KMS-11 (cell line): Measurements from ENCODE around the gene TMIE.

Experiments used
- H2AFZ ChIP-seq: fragments of 200-600 bp; sonication (generic); 2 replicates; pipeline ENCODE4 v1.6.1; 2016; ENCODE audit warnings: antibody characterized with exemption, mixed run types, low read depth
- H3K27ac ChIP-seq: fragments of 200-600 bp; sonication (generic); 2 replicates; pipeline ENCODE4 v1.6.1; 2016; ENCODE audit warnings: mild to moderate bottlenecking, mixed run types
- H3K27me3 ChIP-seq: fragments of 200-600 bp; sonication (generic); 2 replicates; pipeline ENCODE4 v1.6.1; 2017; ENCODE audit warnings: mild to moderate bottlenecking, low read depth, mixed run types, moderate library complexity; ENCODE audit not compliant: insufficient read depth
- H3K36me3 ChIP-seq: fragments of 200-600 bp; sonication (generic); 2 replicates; pipeline ENCODE4 v1.6.1; 2017; ENCODE audit warnings: mild to moderate bottlenecking, mixed run types; ENCODE audit not compliant: insufficient read depth
- H3K4me1 ChIP-seq: fragments of 200-600 bp; sonication (generic); 2 replicates; pipeline ENCODE4 v1.6.1; 2016; ENCODE audit warnings: mild to moderate bottlenecking, low read depth, mixed run types; ENCODE audit not compliant: poor library complexity, severe bottlenecking
- H3K4me2 ChIP-seq: fragments of 200-600 bp; sonication (generic); 2 replicates; pipeline ENCODE4 v1.7.0; 2016; ENCODE audit warnings: mild to moderate bottlenecking, mixed run types
- H3K4me3 ChIP-seq: fragments of 200-600 bp; sonication (generic); IDR thresholded peaks from 2 replicates; pipeline ENCODE4 v1.6.1; 2017; ENCODE audit warnings: low read depth, low read length, mixed read lengths; ENCODE audit not compliant: insufficient read depth
- H3K79me2 ChIP-seq: fragments of 200-600 bp; sonication (generic); 2 replicates; pipeline ENCODE4 v1.6.1; 2016; ENCODE audit warnings: low read depth, mixed run types; ENCODE audit not compliant: insufficient read depth
- H3K9ac ChIP-seq: fragments of 200-600 bp; sonication (generic); 2 replicates; pipeline ENCODE4 v1.6.1; 2016; ENCODE audit warnings: mild to moderate bottlenecking, mixed run types
- H4K20me1 ChIP-seq: fragments of 200-600 bp; sonication (generic); 2 replicates; pipeline ENCODE4 v1.6.1; 2016; ENCODE audit warnings: mild to moderate bottlenecking, mixed run types; ENCODE audit not compliant: insufficient read depth
- CTCF ChIP-seq: fragments of 200-600 bp; sonication (generic); conservative IDR thresholded peaks from 2 replicates; pipeline ENCODE4 v1.6.1; 2017; ENCODE audit warnings: low read depth, mild to moderate bottlenecking, antibody characterized with exemption, low read length, moderate library complexity, mixed read lengths

TMIE gene

DNA sequence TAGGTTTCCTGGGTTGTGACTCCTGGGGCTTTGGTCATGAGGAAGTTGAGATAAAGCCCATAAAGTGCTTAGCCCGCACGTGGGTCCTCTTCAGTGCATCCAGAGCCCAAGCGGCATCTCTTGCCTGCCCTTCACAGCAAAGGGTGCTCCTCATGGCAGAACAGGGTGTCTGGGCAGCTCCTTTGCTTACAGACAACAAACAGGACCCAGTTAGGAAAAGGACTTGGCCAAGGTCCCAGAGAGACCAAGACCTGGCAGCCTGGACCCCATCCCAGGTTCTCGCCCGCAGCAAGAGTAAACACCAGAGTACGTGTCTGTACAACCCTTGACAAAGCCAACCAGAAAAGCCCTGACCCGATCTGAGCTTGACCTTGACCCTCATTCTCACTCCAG is 34.7 kb upstream of the TMIE start:
- no peaks in the 10 kb centered on the region for H4K20me1 ChIP-seq
- H3K27ac ChIP-seq = no peak overlapping the region
- no peaks in the 10 kb centered on the region for H3K79me2 ChIP-seq
- no peaks in the 10 kb centered on the region for H3K27me3 ChIP-seq
- no peak overlapping the region for H3K9ac ChIP-seq
- H3K4me2 ChIP-seq = no peak overlapping the region
- no peak overlapping the region for H3K4me3 ChIP-seq
- H3K4me1 ChIP-seq = no peaks in the 10 kb centered on the region
- no peak overlapping the region for H2AFZ ChIP-seq
- no peak for TF ChIP-seq CTCF
- H3K36me3 ChIP-seq = no peaks in the 10 kb centered on the region

DNA sequence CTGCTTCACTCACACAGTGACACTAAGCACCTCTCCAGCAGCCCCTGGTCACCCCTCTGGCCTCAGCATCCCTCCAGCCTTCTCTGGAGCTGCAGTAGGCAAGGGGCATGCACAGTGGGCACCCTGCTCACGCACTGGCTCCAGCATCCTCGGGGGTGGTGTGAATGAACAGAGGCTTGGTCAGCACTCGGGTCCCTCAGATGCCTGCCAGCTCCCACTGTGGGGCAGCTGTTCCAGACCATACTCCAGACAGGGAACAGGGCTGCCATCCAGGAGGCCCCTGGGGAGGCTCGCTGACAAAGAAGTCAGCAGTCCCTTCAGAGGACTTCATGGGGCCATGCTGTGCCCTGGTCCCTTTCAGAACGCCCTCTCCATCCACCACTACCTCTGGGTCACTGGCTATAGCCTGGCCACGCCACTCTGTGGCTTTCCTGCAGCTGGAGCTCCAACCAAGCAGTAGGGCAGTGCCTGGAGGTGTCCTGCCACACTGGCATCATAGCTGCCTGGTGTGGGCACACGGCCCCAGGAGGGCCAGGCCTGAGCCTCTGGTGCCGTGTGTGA is 34.1 kb upstream of the TMIE start:
- H3K36me3 ChIP-seq = no peaks in the 10 kb centered on the region
- H3K9ac ChIP-seq = no peak overlapping the region
- no peaks in the 10 kb centered on the region for H3K4me1 ChIP-seq
- TF ChIP-seq CTCF = no peak
- H4K20me1 ChIP-seq = no peaks in the 10 kb centered on the region
- H3K27me3 ChIP-seq = no peaks in the 10 kb centered on the region
- H2AFZ ChIP-seq = no peak overlapping the region
- no peaks in the 10 kb centered on the region for H3K79me2 ChIP-seq
- no peak overlapping the region for H3K4me2 ChIP-seq
- H3K27ac ChIP-seq = no peak overlapping the region
- H3K4me3 ChIP-seq = no peak overlapping the region

- H3K79me2 ChIP-seq = no peaks in the 10 kb centered on the region
- no peak overlapping the region for H3K9ac ChIP-seq
- H3K4me2 ChIP-seq = no peak overlapping the region
- no peaks in the 10 kb centered on the region for H3K4me1 ChIP-seq
- no peaks in the 10 kb centered on the region for H3K36me3 ChIP-seq
- H4K20me1 ChIP-seq = no peaks in the 10 kb centered on the region
- no peaks in the 10 kb centered on the region for H3K27me3 ChIP-seq
- H3K4me3 ChIP-seq = no peak overlapping the region
- TF ChIP-seq CTCF = no peak
- H2AFZ ChIP-seq = no peak overlapping the region
- no peak overlapping the region for H3K27ac ChIP-seq
These were observed 33.5 kb upstream of the TMIE start for GRCh38 chr3:46667657-46668056.

DNA sequence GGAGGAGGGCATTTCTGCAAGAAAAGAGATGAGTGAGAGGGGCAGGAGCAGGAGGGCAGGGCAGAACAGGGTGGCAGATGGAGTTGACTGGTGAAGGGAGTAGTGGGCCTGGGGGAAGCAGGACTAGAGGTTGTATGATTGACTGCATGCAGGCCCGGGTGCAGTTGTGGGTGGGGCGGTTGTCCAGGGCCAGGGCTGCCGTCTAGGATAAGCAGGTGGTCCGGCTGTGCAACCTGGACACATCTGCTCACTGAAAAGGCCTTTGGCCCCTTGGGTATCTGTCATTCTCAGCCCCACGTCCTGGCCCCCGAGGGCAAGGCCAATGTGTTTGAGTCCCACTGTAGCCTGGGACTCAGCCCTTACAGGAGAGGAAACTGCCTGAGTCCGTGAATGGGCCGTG is 33.1 kb upstream of the TMIE start:
- TF ChIP-seq CTCF = no peak
- no peak overlapping the region for H3K27ac ChIP-seq
- no peaks in the 10 kb centered on the region for H3K79me2 ChIP-seq
- H4K20me1 ChIP-seq = no peaks in the 10 kb centered on the region
- no peaks in the 10 kb centered on the region for H3K36me3 ChIP-seq
- H3K9ac ChIP-seq = no peak overlapping the region
- no peak overlapping the region for H3K4me2 ChIP-seq
- no peaks in the 10 kb centered on the region for H3K4me1 ChIP-seq
- no peaks in the 10 kb centered on the region for H3K27me3 ChIP-seq
- no peak overlapping the region for H3K4me3 ChIP-seq
- H2AFZ ChIP-seq = no peak overlapping the region
